ENCODE data around the gene HCN2.
"Not testable (repeated sequence)": the region's sequence is repeated elsewhere in the genome, so short reads cannot be mapped to it uniquely, and the experiment has no call there.

Gene HCN2

DNA sequence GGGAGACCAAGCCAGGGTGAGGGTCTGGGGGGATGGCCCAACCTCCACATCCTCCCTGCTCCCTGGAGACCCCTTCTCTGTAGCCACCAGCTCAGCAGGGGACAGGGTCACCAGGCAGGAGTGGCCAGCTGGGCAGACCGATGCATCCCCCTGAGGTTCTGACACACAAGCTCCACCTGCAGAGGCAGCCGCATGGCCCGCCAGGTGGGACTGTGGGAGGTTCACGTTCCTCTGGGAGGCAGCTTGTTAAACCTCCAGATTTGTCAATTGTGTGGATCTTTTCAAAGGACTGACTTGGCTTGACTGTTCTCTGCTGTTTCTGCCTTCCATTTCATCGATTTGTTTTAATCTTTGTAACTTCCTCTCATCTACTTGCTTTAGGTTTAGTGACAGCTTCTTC is 35.6 kb downstream of the HCN2 start:
- H3K27ac ChIP-seq, result no peak overlapping the region
- H3K9me3 ChIP-seq, result no peaks in the 10 kb centered on the region
- H3K27me3 ChIP-seq, result no peaks in the 10 kb centered on the region
- no peak overlapping the region for H3K4me3 ChIP-seq (ENCODE audit: low read depth in 1 of 2, low read length in 1 of 2)
- TF ChIP-seq, protein P1, sequence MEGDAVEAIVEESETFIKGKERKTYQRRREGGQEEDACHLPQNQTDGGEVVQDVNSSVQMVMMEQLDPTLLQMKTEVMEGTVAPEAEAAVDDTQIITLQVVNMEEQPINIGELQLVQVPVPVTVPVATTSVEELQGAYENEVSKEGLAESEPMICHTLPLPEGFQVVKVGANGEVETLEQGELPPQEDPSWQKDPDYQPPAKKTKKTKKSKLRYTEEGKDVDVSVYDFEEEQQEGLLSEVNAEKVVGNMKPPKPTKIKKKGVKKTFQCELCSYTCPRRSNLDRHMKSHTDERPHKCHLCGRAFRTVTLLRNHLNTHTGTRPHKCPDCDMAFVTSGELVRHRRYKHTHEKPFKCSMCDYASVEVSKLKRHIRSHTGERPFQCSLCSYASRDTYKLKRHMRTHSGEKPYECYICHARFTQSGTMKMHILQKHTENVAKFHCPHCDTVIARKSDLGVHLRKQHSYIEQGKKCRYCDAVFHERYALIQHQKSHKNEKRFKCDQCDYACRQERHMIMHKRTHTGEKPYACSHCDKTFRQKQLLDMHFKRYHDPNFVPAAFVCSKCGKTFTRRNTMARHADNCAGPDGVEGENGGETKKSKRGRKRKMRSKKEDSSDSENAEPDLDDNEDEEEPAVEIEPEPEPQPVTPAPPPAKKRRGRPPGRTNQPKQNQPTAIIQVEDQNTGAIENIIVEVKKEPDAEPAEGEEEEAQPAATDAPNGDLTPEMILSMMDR (IDR thresholded peaks at IDR 0.05), result no peak
- H3K4me1 ChIP-seq (ENCODE audit: control insufficient read depth in 1 of 2, insufficient read depth in 1 of 2, low read depth in 1 of 2, low read length in 1 of 2), result no peaks in the 10 kb centered on the region
- peaks cover 52% of the 10 kb centered on the region for H3K36me3 ChIP-seq

DNA sequence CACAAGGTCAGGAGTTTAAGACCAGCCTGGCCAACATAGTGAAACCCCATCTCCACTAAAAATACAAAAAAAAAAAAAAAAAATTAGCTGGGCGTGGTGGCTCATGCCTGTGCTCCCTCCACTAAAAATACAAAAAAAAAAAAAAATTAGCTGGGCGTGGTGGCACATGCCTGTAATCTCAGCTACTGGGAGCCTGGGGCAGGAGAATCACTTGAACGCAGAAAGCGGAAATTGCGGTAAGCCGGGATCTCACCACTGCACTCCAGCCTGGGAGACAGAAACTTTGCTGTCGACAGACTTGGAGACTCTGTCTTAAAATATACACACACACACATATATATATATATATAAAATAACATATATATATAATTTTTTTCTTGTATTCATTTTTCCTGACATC is 36.9 kb downstream of the HCN2 start:
- H3K27me3 ChIP-seq; H3K27ac ChIP-seq; H3K4me1 ChIP-seq (ENCODE audit: control insufficient read depth in 1 of 2, insufficient read depth in 1 of 2, low read depth in 1 of 2, low read length in 1 of 2); H3K9me3 ChIP-seq; H3K4me3 ChIP-seq (ENCODE audit: low read depth in 1 of 2, low read length in 1 of 2): not testable (repeated sequence)
- H3K36me3 ChIP-seq, result peaks cover 40% of the 10 kb centered on the region

DNA sequence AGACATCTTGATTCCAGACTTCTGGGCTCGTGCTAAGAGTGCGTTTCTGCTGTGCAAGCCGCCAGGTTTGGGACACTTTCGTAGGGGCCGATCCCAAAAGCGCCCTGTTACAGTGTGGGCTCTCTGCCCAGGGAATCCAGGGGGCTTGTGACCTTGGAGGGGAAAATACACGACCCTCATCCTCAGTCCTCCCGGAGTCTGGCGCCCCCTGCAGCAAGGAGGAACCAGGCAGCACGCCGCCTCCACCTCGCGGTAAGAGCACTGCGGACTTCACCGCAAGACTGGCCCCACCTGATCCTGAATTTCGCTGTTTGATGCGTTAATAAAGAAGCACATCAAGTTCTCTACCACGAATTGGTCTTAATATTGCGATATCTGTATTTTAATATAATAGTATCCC is 38.5 kb downstream of the HCN2 start:
- Histone ChIP-seq H3K27ac (no peak overlapping the region), H3K4me3 (ENCODE audit: low read depth in 1 of 2, low read length in 1 of 2) (no peak overlapping the region), H3K27me3 (no peaks in the 10 kb centered on the region), H3K36me3 (peaks cover 24% of the 10 kb centered on the region), H3K4me1 (ENCODE audit: control insufficient read depth in 1 of 2, insufficient read depth in 1 of 2, low read depth in 1 of 2, low read length in 1 of 2) (peaks cover 8 to 12% of the 10 kb centered on the region in 2 experiments), H3K9me3 (no peaks in the 10 kb centered on the region)
- TF ChIP-seq, protein P1 (IDR thresholded peaks at IDR 0.05), result no peak

DNA sequence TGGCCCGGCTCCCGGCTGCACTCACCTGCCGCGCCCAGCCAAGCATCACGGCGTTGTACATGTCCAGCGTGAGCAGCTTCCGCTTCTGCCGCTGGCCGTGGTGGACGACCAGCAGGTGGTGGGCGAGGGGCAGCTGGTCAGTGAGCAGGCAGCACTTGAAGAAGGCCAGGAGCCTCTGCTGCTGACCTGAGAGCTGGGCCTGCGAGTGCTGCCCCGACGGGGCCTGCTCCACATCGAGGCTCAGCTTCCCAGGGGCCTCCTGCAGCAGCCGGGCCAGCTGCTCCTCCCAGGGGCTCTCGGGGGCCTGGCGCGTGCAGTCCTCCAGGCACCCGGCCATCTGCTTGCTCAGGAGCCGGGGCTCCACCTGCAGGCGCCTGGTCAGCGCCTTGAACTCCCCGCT is 39.8 kb downstream of the HCN2 start:
- H3K4me3 ChIP-seq (ENCODE audit: low read depth in 1 of 2, low read length in 1 of 2); H3K27ac ChIP-seq; H3K9me3 ChIP-seq; H3K27me3 ChIP-seq: not testable (repeated sequence)
- peaks cover 14% of the 10 kb centered on the region for H3K36me3 ChIP-seq
- peaks cover 16 to 19% of the 10 kb centered on the region in 2 experiments for H3K4me1 ChIP-seq (ENCODE audit: control insufficient read depth in 1 of 2, insufficient read depth in 1 of 2, low read depth in 1 of 2, low read length in 1 of 2)

DNA sequence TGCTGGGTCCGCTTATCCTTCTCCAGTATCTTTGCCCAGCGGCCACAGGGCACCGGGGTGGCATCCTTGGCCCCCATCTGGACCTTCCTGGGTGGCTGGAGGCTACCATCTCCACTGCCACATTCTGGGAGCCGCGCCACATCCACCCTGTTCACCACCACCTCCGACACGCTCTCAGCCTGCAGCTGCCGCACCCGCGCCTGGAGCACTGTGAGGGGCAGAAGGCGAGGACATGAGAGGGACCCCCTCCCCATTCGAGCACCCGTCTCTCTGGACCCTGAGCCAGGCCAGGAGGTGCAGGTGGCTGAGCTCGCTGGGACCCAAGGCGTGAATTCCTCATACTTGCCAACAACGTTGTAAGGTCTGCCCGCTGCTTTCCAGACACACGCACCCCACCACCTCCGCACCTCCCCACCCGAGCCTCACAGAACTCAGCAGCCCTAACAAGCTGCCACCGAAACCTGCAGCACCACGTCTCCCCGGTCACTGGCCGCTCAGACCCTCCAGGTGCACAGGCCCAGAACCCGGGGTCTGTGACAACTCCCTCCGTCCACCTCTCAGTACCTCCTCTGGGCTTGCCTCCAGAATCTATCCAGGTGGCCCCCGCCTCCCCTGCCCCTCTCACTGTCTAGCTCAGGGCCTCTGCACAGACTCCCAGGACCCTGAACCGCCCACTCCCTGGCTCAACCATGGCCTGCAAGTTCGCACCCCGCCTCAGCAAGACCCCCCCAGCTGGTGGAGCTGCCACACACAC is 40.5 kb downstream of the HCN2 start:
- Histone ChIP-seq H3K27me3 (no peaks in the 10 kb centered on the region), H3K27ac (no peak overlapping the region), H3K36me3 (peaks cover 8% of the 10 kb centered on the region), H3K4me3 (ENCODE audit: low read depth in 1 of 2, low read length in 1 of 2) (no peak overlapping the region), H3K4me1 (ENCODE audit: control insufficient read depth in 1 of 2, insufficient read depth in 1 of 2, low read depth in 1 of 2, low read length in 1 of 2) (peaks cover 16 to 19% of the 10 kb centered on the region in 2 experiments), H3K9me3 (no peaks in the 10 kb centered on the region)
- TF ChIP-seq, protein P1 (IDR thresholded peaks at IDR 0.05), result no peak

DNA sequence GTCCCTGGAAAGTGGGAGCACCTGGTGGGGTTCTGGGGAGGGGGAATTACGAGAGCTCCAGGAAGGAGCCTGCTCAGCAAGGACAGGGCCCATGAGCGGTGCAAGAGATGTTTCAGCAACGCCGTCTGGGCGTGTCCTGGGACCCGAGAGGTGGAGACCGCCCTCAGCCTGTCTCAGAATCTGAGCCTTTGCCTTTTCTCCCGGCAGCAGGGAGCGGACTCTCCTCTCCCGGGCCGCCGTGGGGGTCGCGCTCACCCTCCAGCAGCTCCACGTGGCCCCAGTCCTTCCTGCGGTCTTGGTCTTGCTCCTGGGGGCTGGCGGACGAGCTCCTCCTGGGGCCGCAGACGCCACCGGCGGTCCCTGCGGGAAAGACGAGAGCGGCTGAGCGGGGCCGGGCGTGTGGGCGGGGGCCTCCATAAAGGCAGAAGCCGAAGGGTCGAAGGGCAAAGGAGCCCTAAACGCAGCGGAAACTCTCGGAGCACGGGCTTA is 42.9 kb downstream of the HCN2 start:
- no peaks in the 10 kb centered on the region for H3K9me3 ChIP-seq
- H3K36me3 ChIP-seq, result peaks cover 6% of the 10 kb centered on the region
- peak overlapping the region; percentile 62 for H3K27ac ChIP-seq
- peaks cover 16 to 19% of the 10 kb centered on the region in 2 experiments for H3K4me1 ChIP-seq (ENCODE audit: control insufficient read depth in 1 of 2, insufficient read depth in 1 of 2, low read depth in 1 of 2, low read length in 1 of 2)
- TF ChIP-seq, protein P1 (IDR thresholded peaks at IDR 0.05), result no peak
- H3K27me3 ChIP-seq, result peaks cover 13% of the 10 kb centered on the region
- H3K4me3 ChIP-seq (ENCODE audit: low read depth in 1 of 2, low read length in 1 of 2), result peak overlapping the region; percentile 76 to 89

Measured in neutrophil (primary cell).